ENCODE measurements around the gene ANKZF1. TPM values are rescaled to one million over a fixed set of nuclear protein-coding genes. Genes with fewer than 3 reads are reported as not detected.
A peak's percentile ranks its signal among the peaks of the same experiment; 100 is the strongest.

Gene ANKZF1
- total RNA-seq, 4 donors from 2014 or later, result 13.0 to 23.0 (median 19.1) TPM

DNA sequence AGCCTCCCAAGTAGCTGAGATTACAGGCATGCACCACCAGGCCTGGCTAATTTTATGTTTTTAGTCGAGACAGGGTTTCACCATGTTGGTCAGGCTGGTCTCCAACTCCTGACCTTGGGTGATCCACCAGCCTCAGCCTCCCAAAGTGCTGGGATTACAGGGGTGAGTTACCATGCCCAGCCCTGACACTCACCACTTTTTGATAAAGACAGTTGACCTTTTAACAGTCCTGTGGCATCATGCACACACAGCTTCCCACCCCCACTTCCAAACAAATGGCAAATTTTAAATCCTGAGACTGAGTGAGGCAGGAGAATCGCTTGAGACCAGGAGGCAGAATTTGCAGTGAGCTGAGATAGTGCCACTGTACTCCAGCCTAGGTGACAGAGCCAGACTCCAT is 43.4 kb downstream of the ANKZF1 start:
- in situ Hi-C loops (cut with MboI; ENCODE audit: low sequenced_read_pairs in 4 of 4), result loop anchor here in 1 of 4 donors (10.0 kb wide), 1 partner anchor 118 kb away; no protein-coding TSS in a partner anchor

DNA sequence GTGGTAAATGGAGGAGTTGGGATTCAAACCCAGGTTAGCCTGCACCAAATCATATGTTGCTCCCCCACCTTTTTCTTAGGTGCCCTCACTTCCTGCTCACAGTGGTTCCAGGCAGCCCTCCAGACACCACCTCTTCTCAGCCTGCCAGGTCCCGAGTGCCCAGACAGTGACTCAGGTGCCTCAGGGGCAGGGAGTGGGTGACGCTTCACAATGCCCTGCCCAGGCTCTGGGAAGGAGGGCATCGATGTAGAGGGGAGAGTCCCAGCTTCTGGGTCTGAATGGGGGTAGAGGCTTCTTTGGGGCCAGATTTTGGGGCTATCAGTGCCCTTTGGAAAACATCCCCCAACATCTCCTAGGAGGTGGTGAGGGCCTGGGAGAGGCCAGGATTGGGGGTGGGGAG is 44.3 kb downstream of the ANKZF1 start:
- Histone ChIP-seq H3K9me3 (no peaks in the 10 kb centered on the region), H3K36me3 (no peaks in the 10 kb centered on the region), H3K4me1 (peaks cover 25 to 27% of the 10 kb centered on the region in 2 donors), H3K4me3 (no peak overlapping the region), H3K27me3 (no peaks in the 10 kb centered on the region), H3K27ac (peak overlapping the region; percentile 71 to 93 (median 82))
- intact Hi-C loops (cut with DNase I; ENCODE audit: low total_unique reads), result loop anchor here (1.0 to 10.0 kb wide), 2 partner anchors 21 to 989 kb away; partner anchors contain the start of genes TUBA4A and TUBA4B
- DNase-seq (peak in 1 of 2 donors; percentile 52), ATAC-seq (no peak)
- in situ Hi-C loops (cut with MboI; ENCODE audit: low sequenced_read_pairs in 4 of 4), result loop anchor here in 1 of 4 donors (10.0 kb wide), 1 partner anchor 119 kb away; no protein-coding TSS in a partner anchor
- TF ChIP-seq, protein P1, sequence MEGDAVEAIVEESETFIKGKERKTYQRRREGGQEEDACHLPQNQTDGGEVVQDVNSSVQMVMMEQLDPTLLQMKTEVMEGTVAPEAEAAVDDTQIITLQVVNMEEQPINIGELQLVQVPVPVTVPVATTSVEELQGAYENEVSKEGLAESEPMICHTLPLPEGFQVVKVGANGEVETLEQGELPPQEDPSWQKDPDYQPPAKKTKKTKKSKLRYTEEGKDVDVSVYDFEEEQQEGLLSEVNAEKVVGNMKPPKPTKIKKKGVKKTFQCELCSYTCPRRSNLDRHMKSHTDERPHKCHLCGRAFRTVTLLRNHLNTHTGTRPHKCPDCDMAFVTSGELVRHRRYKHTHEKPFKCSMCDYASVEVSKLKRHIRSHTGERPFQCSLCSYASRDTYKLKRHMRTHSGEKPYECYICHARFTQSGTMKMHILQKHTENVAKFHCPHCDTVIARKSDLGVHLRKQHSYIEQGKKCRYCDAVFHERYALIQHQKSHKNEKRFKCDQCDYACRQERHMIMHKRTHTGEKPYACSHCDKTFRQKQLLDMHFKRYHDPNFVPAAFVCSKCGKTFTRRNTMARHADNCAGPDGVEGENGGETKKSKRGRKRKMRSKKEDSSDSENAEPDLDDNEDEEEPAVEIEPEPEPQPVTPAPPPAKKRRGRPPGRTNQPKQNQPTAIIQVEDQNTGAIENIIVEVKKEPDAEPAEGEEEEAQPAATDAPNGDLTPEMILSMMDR (IDR thresholded peaks at IDR 0.05 in 4 of 5, conservative IDR thresholded peaks at IDR 0.05 in 1 of 5), result no peak
- peak in 1 of 2 donors; percentile 54 for TF ChIP-seq POLR2A (IDR thresholded peaks at IDR 0.05)

More for the DNA sequence above, 43.4 kb downstream of the ANKZF1 start:
- ATAC-seq, result no peak
- intact Hi-C loops (cut with DNase I; ENCODE audit: low total_unique reads), result loop anchor here (10.0 kb wide), 1 partner anchor 988 kb away; no protein-coding TSS in a partner anchor
- H3K9me3 ChIP-seq, result no peaks in the 10 kb centered on the region
- no peak for TF ChIP-seq POLR2A (IDR thresholded peaks at IDR 0.05)
- TF ChIP-seq, protein P1 (IDR thresholded peaks at IDR 0.05 in 4 of 5, conservative IDR thresholded peaks at IDR 0.05 in 1 of 5), result no peak
- peaks cover 17 to 18% of the 10 kb centered on the region in 2 donors for H3K4me1 ChIP-seq
- no peaks in the 10 kb centered on the region for H3K27me3 ChIP-seq
- H3K36me3 ChIP-seq, result no peaks in the 10 kb centered on the region
- no peak overlapping the region for H3K4me3 ChIP-seq
- peak overlapping the region in 1 of 4 donors; percentile 93 for H3K27ac ChIP-seq
- no peak for DNase-seq

- no peak for TF ChIP-seq POLR2A (IDR thresholded peaks at IDR 0.05)
- TF ChIP-seq, protein P1 (IDR thresholded peaks at IDR 0.05 in 4 of 5, conservative IDR thresholded peaks at IDR 0.05 in 1 of 5), result no peak
- Histone ChIP-seq H3K36me3 (no peaks in the 10 kb centered on the region), H3K27ac (peak overlapping the region; percentile 71 to 93 (median 82)), H3K27me3 (no peaks in the 10 kb centered on the region), H3K4me3 (no peak overlapping the region), H3K9me3 (no peaks in the 10 kb centered on the region), H3K4me1 (peaks cover 25 to 27% of the 10 kb centered on the region in 2 donors)
- intact Hi-C loops (cut with DNase I; ENCODE audit: low total_unique reads) (loop anchor here (1.0 to 10.0 kb wide), 2 partner anchors 21 to 990 kb away; partner anchors contain the start of genes TUBA4A and TUBA4B), in situ Hi-C loops (cut with MboI; ENCODE audit: low sequenced_read_pairs in 4 of 4) (loop anchor here in 1 of 4 donors (10.0 kb wide), 1 partner anchor 120 kb away; no protein-coding TSS in a partner anchor)
- ATAC-seq (peak; percentile 54 to 57), DNase-seq (peak; percentile 42 to 68)
These were observed 44.8 kb downstream of the ANKZF1 start for GRCh38 chr2:219274361-219274921.

DNA sequence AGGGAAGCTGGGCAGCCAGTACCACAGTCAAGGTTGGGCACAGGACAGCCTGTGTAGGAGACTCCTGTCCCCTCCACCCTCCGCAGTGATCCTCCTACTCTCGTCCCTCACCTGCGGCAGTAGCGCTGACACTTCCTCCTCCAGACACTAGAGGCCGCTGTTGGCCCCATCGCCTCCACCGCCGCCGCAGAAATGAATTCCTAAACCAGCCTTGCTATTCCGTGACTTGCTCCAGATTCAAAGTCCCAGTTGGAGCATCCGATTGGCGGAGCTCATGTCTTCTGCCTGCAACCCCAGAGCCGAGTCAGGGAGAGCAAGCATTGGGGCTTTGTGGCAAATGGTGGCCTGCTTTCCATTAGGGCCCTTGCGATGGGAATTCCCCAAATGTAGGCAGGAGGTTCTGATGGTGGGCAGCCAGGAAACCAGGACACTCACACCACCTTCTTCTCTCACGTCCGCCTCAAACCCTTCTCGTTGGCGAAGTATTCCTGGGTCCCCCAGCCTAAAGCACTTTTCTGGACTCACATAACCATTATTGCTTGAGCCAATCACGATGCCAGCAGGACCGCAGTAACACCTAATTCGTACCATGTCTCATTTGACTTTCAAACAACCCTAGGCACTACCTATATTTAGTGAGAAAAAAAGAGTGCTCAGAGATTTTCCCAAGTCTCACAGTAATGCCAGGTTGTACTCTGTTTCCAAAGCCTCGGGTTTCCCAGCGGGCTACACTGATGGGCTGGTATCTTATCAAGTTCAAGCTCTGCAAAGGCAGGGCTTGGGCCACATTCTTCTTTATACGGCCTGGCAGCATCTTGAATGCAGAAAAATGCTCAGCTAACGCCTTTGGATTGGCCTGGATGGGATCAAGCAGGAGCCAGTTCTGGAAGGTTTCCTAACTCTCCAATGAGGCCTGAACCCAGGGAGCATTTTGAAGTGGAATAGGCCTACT is 48.4 kb downstream of the ANKZF1 start:
- no peaks in the 10 kb centered on the region for H3K9me3 ChIP-seq
- H3K4me1 ChIP-seq, result peaks cover 32 to 35% of the 10 kb centered on the region in 2 donors
- intact Hi-C loops (cut with DNase I; ENCODE audit: low total_unique reads), result loop anchor here (1.0 to 10.0 kb wide), 4 partner anchors 16 to 993 kb away; partner anchors contain the start of gene DNPEP
- H3K4me3 ChIP-seq, result peak overlapping the region; percentile 20 to 87 (median 24)
- DNase-seq, result peak; percentile 65 to 79
- in situ Hi-C loops (cut with MboI; ENCODE audit: low sequenced_read_pairs in 4 of 4), result loop anchor here in 2 of 4 donors (10.0 to 25.0 kb wide), 3 partner anchors 116 to 259 kb away; partner anchors contain the start of genes CHPF (in 1 of the 2), NHEJ1 (in 1 of the 2), SLC23A3 (in 1 of the 2) and TMEM198 (in 1 of the 2)
- peak; percentile 35 to 50 for ATAC-seq
- peaks cover 0 to 23% of the 10 kb centered on the region in 2 donors for H3K36me3 ChIP-seq
- no peaks in the 10 kb centered on the region for H3K27me3 ChIP-seq
- peak overlapping the region; percentile 92 to 98 (median 96) for H3K27ac ChIP-seq
- TF ChIP-seq, protein P1 (IDR thresholded peaks at IDR 0.05 in 4 of 5, conservative IDR thresholded peaks at IDR 0.05 in 1 of 5), result peak; percentile 92 to 99 (median 98)
- TF ChIP-seq POLR2A (IDR thresholded peaks at IDR 0.05), result no peak
